Erythroblast (primary cell): Measurements from ENCODE around the gene KRT73.

Source experiments
- GATA1 ChIP-seq: IDR thresholded peaks from 2 replicates; pipeline ENCODE4 v1.6.1; 2011; ENCODE audit warnings: low read depth, mild to moderate bottlenecking, control low read depth, low read length, moderate library complexity
- POLR2A ChIP-seq: IDR thresholded peaks from 2 replicates; pipeline ENCODE4 v1.6.1; 2011; ENCODE audit warnings: mild to moderate bottlenecking, low read length

DNA sequence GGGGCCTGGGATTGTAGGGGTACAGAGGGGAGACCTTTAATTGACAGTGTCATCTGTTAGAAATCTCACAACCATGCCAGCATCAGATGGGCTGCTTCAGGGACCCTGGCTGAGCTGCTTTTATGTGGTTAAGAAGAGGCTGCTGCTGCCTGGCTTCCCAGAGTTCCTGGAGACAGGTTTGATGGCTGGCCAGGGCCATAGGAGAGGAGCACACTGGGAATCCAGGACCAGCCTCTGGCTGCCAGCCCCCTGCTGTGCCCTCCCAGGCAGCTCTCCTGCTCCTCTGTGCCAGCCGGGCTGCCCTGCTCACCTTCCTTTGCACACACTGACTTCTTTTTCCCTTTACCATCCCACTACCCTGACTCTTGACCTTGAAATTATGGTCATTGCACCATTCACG, 507 bp upstream of the KRT73 start:
- TF ChIP-seq POLR2A, result no peak
- TF ChIP-seq GATA1, result no peak
